A673 (cell line): ENCODE measurements around the gene FTCD.

Source experiments
- EZH2 ChIP-seq: fragments of 200-600 bp; sonication (generic); IDR thresholded peaks from 2 replicates; pipeline ENCODE4 v1.6.1; 2017; ENCODE audit warnings: borderline replicate concordance, low read depth, mild to moderate bottlenecking, mixed read lengths, antibody characterized with exemption, low read length; ENCODE audit not compliant: poor library complexity, severe bottlenecking
- TF ChIP-seq, protein P1 (sequence below): fragments of 300-800, 200-600 bp; sonication (generic); conservative IDR thresholded peaks from 2 replicates; pipeline ENCODE4 v1.5.1; 2017; ENCODE audit warnings: low read depth, mild to moderate bottlenecking, antibody characterized with exemption, low read length, moderate library complexity, mixed read lengths

DNA sequence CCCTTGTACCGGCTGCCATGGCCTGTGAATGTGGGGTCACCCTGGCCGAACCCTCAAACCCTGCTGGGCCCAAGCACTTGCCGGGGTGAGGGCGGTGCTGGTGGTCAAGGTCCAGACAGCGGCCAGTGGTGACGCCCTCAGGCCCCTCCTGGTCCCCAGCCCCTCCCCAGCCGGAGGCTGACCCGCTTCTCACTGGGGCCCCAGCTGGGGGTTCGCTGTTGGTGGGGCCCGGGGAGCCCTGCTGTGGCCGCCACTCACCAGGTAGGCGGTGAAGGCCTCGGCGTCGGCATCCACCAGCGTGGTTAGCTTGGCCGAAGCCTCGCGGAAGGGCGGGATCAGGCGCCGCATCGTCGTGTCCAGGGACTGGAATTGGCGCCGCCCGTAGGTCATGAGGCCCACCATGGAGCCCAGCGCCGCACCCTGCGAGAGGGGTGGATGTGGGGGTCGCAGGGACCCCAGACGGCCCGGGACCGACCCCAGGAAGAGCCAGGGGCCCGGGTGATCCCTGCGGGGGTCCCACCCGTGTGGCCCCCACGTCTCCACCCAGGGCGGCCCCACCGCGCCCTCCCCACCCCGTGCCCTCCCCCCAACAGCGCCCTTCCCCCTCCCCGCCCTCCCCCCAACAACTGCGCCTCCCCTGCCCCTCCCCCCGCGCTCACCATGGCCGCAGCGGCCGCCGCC is 10.1 kb downstream of the FTCD start:
- TF ChIP-seq, protein P1, sequence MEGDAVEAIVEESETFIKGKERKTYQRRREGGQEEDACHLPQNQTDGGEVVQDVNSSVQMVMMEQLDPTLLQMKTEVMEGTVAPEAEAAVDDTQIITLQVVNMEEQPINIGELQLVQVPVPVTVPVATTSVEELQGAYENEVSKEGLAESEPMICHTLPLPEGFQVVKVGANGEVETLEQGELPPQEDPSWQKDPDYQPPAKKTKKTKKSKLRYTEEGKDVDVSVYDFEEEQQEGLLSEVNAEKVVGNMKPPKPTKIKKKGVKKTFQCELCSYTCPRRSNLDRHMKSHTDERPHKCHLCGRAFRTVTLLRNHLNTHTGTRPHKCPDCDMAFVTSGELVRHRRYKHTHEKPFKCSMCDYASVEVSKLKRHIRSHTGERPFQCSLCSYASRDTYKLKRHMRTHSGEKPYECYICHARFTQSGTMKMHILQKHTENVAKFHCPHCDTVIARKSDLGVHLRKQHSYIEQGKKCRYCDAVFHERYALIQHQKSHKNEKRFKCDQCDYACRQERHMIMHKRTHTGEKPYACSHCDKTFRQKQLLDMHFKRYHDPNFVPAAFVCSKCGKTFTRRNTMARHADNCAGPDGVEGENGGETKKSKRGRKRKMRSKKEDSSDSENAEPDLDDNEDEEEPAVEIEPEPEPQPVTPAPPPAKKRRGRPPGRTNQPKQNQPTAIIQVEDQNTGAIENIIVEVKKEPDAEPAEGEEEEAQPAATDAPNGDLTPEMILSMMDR: no peak
- no peak for TF ChIP-seq EZH2
